WERI-Rb-1 (cell line): ENCODE data around the gene KCNIP1.

Experiments
- DNase-seq: peaks from one replicate; pipeline ENCODE4 v3.0.0-alpha.2; 2020
- H3K27ac ChIP-seq: fragments of 250-450 bp; sonication (Bioruptor Pico); 2 replicates; pipeline ENCODE4 v1.5.1; 2020; ENCODE audit warnings: mild to moderate bottlenecking, moderate library complexity
- H3K27me3 ChIP-seq: fragments of 250-450 bp; sonication (Bioruptor Pico); 2 replicates; pipeline ENCODE4 v1.5.1; 2021; ENCODE audit warnings: mild to moderate bottlenecking, low read depth, moderate library complexity; ENCODE audit not compliant: insufficient read depth, severe bottlenecking
- H3K36me3 ChIP-seq: fragments of 250-450 bp; sonication (Bioruptor Pico); 2 replicates; pipeline ENCODE4 v1.5.1; 2020; ENCODE audit warnings: mild to moderate bottlenecking, moderate library complexity
- H3K4me3 ChIP-seq: 2 replicates; pipeline ENCODE4 v1.5.1; 2011; ENCODE audit warnings: low read depth, mild to moderate bottlenecking, control low read depth, low read length
- H3K9me3 ChIP-seq: fragments of 250-450 bp; sonication (Bioruptor Pico); 2 replicates; pipeline ENCODE4 v1.5.1; 2021; ENCODE audit warnings: mild to moderate bottlenecking, moderate library complexity; ENCODE audit not compliant: severe bottlenecking
- TF ChIP-seq, protein P1 (sequence below): IDR thresholded peaks from 2 replicates; pipeline ENCODE4 v1.5.1; 2011; ENCODE audit warnings: low read depth, mild to moderate bottlenecking, control low read depth, inconsistent platforms, low read length

KCNIP1 gene

DNA sequence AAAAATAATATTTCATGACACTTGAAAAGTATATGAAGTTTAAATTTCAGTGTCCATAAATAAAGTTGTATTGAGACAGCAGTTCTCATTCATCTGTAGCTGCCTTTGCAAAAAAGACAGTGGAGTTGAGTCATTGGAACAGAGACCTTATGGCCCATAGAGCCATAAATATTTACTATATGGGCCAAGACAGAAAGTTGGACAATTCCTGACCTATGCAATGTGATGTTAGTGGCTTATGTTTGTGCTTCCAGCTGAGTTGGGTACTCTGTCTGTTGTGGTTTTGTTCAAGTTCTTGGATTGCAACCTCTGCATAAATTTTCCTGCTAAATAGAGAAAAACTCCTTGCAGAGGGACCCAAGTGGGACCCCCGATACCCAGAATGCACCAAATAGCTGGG, 69.8 kb downstream of the KCNIP1 start:
- TF ChIP-seq, protein P1, sequence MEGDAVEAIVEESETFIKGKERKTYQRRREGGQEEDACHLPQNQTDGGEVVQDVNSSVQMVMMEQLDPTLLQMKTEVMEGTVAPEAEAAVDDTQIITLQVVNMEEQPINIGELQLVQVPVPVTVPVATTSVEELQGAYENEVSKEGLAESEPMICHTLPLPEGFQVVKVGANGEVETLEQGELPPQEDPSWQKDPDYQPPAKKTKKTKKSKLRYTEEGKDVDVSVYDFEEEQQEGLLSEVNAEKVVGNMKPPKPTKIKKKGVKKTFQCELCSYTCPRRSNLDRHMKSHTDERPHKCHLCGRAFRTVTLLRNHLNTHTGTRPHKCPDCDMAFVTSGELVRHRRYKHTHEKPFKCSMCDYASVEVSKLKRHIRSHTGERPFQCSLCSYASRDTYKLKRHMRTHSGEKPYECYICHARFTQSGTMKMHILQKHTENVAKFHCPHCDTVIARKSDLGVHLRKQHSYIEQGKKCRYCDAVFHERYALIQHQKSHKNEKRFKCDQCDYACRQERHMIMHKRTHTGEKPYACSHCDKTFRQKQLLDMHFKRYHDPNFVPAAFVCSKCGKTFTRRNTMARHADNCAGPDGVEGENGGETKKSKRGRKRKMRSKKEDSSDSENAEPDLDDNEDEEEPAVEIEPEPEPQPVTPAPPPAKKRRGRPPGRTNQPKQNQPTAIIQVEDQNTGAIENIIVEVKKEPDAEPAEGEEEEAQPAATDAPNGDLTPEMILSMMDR = no peak
- peaks cover 63% of the 10 kb centered on the region for H3K27me3 ChIP-seq

DNA sequence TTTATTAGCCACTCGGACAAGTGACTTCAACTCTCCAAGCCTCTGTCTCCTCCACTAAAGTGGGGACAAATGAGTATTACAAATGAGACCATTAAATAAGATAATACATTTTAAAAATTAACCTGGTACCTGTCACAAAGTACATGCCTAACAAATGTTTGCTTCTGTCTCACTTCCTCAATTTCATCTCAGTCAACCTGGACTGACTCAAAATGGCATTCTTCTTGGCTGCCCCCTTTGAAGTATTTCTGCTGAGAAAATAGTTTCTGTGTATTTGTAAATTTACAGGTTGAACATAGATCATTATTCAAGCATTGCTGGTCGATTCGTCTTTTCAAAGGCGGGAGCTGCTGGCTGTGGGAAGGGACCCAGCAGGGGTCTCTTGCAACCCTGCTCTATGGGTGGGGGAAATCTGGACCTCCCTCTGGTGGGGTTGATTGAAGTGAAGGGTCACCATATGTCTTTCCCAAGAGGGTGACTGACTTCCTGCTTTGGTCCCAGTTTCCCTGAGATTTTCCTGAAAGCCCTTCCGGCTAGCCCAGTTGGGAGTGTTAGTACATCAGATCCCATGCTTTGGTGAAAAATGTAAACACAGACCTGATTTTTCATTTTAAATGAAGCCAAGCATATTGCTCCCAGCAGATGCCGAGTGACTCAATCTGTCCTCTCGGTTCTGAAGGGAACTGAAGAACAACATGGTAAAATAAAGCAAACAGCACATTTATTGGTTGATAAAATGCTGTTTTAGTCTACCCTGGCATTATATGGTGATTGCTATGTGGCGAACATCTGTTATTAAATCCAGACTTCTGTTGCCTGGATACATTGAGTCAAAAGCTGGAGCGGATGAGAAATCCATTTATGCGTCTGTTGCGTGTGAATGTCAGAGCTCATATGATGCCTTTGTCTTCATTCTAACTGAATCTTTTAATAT, 73.0 kb downstream of the KCNIP1 start:
- Histone ChIP-seq H3K27ac (no peak overlapping the region), H3K4me3 (no peak overlapping the region), H3K27me3 (peaks cover 52% of the 10 kb centered on the region), H3K36me3 (no peaks in the 10 kb centered on the region), H3K9me3 (no peaks in the 10 kb centered on the region)
- TF ChIP-seq, protein P1 = no peak
- no peak for DNase-seq

More for the DNA sequence above, 69.8 kb downstream of the KCNIP1 start:
- DNase-seq = no peak
- H3K27ac ChIP-seq = no peak overlapping the region
- H3K36me3 ChIP-seq = no peaks in the 10 kb centered on the region
- H3K9me3 ChIP-seq = no peaks in the 10 kb centered on the region
- no peak overlapping the region for H3K4me3 ChIP-seq

DNA sequence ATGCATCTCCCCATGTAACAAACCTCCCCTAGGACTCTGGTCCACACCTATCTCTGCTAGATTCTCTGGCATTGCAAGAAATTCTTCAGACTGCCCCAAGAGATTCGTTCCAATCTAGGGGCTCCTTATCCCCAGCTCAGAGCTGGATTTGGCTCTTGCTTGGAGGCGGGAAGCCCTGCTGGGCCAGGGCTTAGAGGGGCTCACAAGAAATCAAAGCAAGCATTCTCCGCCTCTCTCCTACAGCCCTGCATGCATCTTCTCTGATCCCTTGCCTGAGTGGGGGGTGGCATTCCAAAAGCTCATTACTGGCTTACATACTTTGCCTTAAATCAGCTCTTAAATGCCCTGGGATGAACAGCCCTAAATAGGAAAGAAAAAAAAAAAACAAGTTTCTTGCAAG, 75.8 kb downstream of the KCNIP1 start:
- Histone ChIP-seq H3K4me3 (no peak overlapping the region), H3K27ac (no peak overlapping the region), H3K27me3 (peaks cover 54% of the 10 kb centered on the region), H3K36me3 (no peaks in the 10 kb centered on the region), H3K9me3 (no peaks in the 10 kb centered on the region)
- no peak for DNase-seq
- TF ChIP-seq, protein P1 = no peak

DNA sequence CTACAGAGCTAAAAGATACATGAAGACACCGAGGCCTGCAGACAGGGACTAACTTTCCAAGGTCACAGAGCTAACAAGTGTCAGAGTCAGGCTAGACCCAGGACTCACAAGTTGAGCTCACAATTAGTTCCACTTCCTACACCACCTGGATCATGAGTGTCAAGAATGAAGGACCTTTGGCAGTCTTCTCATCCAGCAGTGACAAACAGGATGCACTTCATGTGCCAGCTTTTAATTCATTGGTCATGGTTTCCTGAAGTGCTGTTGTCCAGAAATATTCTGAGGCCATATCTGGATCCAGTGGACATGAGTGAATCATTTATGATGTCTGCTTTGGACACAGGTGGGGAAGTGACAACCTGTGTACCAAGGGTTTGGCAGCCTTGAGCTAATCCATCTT, 77.4 kb downstream of the KCNIP1 start:
- DNase-seq = no peak
- no peak overlapping the region for H3K27ac ChIP-seq
- TF ChIP-seq, protein P1 = no peak
- H3K36me3 ChIP-seq = no peaks in the 10 kb centered on the region
- peaks cover 53% of the 10 kb centered on the region for H3K27me3 ChIP-seq
- no peak overlapping the region for H3K4me3 ChIP-seq
- no peaks in the 10 kb centered on the region for H3K9me3 ChIP-seq

DNA sequence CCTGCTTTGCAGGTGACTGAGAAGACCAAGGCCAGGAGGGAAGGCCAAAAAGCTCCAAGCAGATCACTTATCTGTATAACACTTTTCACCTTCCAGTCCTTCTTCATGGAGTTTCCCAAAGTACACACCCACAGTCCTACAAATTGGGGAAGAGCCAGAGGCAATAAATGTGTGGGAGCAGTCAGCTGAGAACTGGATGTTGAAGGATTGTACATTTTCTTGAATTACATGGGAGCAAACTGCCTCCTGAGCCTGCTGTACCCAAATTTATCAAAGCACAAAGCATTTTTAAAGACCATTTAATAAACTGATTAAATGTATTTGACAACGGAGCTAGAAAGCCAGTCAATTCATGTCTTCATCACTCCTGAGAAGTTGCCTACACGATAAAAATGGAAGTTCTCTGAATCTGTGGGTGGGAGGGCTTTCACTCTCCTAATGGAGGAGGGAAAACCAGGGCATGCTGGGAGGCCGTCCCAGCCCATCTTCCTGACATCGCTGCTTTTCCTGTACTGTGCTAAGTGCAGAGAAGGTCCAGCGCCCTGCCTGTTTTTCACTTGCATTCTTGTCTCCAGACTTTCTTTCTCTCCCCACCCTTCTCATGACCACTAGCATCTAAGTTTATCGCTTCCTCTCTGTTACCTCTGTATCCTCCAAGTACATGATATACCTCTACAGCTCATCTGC, 79.0 kb downstream of the KCNIP1 start:
- no peak for DNase-seq

More for the DNA sequence above, 79.0 kb downstream of the KCNIP1 start:
- TF ChIP-seq, protein P1 = no peak
- peaks cover 47% of the 10 kb centered on the region for H3K27me3 ChIP-seq
- no peak overlapping the region for H3K4me3 ChIP-seq
- no peaks in the 10 kb centered on the region for H3K36me3 ChIP-seq
- H3K9me3 ChIP-seq = no peaks in the 10 kb centered on the region
- H3K27ac ChIP-seq = no peak overlapping the region
